NCI-H2171 (cell line): Measurements from ENCODE around the gene RELL1.

ENCODE experiments used
- DNase-seq: peaks from one replicate; lab custom pipeline; 2025; lab: John Stamatoyannopoulos, UW

Gene RELL1

GRCh38 chr4:37599092-37599790 is 86.9 kb downstream of the RELL1 start:
- DNase-seq, result no peak

- DNase-seq, result no peak
These were observed 89.1 kb downstream of the RELL1 start for GRCh38 chr4:37597034-37597433.

GRCh38 chr4:37595875-37596680 is 90.1 kb downstream of the RELL1 start:
- DNase-seq, result no peak

- DNase-seq, result no peak
These were observed 92.1 kb downstream of the RELL1 start for GRCh38 chr4:37594099-37594498.

- no peak for DNase-seq
These were observed 94.8 kb downstream of the RELL1 start for GRCh38 chr4:37591349-37591748.

GRCh38 chr4:37590016-37590415 is 96.2 kb downstream of the RELL1 start:
- no peak for DNase-seq

- no peak for DNase-seq
These were observed 98.0 kb downstream of the RELL1 start for GRCh38 chr4:37588150-37588549.

GRCh38 chr4:37586194-37586593 is 100.0 kb downstream of the RELL1 start:
- DNase-seq, result no peak

GRCh38 chr4:37584493-37585060 is 101.6 kb downstream of the RELL1 start:
- DNase-seq, result no peak

- DNase-seq, result no peak
These were observed 102.1 kb downstream of the RELL1 start for GRCh38 chr4:37584071-37584470.

GRCh38 chr4:37573566-37573965 is 112.6 kb downstream of the RELL1 start:
- DNase-seq, result no peak

GRCh38 chr4:37568489-37568888 is 117.7 kb downstream of the RELL1 start:
- no peak for DNase-seq

GRCh38 chr4:37567836-37568235 is 118.3 kb downstream of the RELL1 start:
- no peak for DNase-seq

- no peak for DNase-seq
These were observed 123.6 kb downstream of the RELL1 start for GRCh38 chr4:37562592-37562991.

GRCh38 chr4:37561803-37562207 is 124.4 kb downstream of the RELL1 start:
- DNase-seq, result no peak

- no peak for DNase-seq
These were observed 124.9 kb downstream of the RELL1 start for GRCh38 chr4:37561196-37561802.
